KMS-11 (cell line): ENCODE results near the gene SERPINB8.

Experiments used
- H2AFZ ChIP-seq: fragments of 200-600 bp; sonication (generic); 2 replicates; pipeline ENCODE4 v1.6.1; 2016; ENCODE audit warnings: antibody characterized with exemption, mixed run types, low read depth
- H3K27ac ChIP-seq: fragments of 200-600 bp; sonication (generic); 2 replicates; pipeline ENCODE4 v1.6.1; 2016; ENCODE audit warnings: mild to moderate bottlenecking, mixed run types
- H3K27me3 ChIP-seq: fragments of 200-600 bp; sonication (generic); 2 replicates; pipeline ENCODE4 v1.6.1; 2017; ENCODE audit warnings: mild to moderate bottlenecking, low read depth, mixed run types, moderate library complexity; ENCODE audit not compliant: insufficient read depth
- H3K36me3 ChIP-seq: fragments of 200-600 bp; sonication (generic); 2 replicates; pipeline ENCODE4 v1.6.1; 2017; ENCODE audit warnings: mild to moderate bottlenecking, mixed run types; ENCODE audit not compliant: insufficient read depth
- H3K4me1 ChIP-seq: fragments of 200-600 bp; sonication (generic); 2 replicates; pipeline ENCODE4 v1.6.1; 2016; ENCODE audit warnings: mild to moderate bottlenecking, low read depth, mixed run types; ENCODE audit not compliant: poor library complexity, severe bottlenecking
- H3K4me2 ChIP-seq: fragments of 200-600 bp; sonication (generic); 2 replicates; pipeline ENCODE4 v1.7.0; 2016; ENCODE audit warnings: mild to moderate bottlenecking, mixed run types
- H3K4me3 ChIP-seq: fragments of 200-600 bp; sonication (generic); IDR thresholded peaks from 2 replicates; pipeline ENCODE4 v1.6.1; 2017; ENCODE audit warnings: low read depth, low read length, mixed read lengths; ENCODE audit not compliant: insufficient read depth
- H3K79me2 ChIP-seq: fragments of 200-600 bp; sonication (generic); 2 replicates; pipeline ENCODE4 v1.6.1; 2016; ENCODE audit warnings: low read depth, mixed run types; ENCODE audit not compliant: insufficient read depth
- H3K9ac ChIP-seq: fragments of 200-600 bp; sonication (generic); 2 replicates; pipeline ENCODE4 v1.6.1; 2016; ENCODE audit warnings: mild to moderate bottlenecking, mixed run types
- H4K20me1 ChIP-seq: fragments of 200-600 bp; sonication (generic); 2 replicates; pipeline ENCODE4 v1.6.1; 2016; ENCODE audit warnings: mild to moderate bottlenecking, mixed run types; ENCODE audit not compliant: insufficient read depth
- TF ChIP-seq, protein P1 (sequence below): fragments of 200-600 bp; sonication (generic); conservative IDR thresholded peaks from 2 replicates; pipeline ENCODE4 v1.6.1; 2017; ENCODE audit warnings: low read depth, mild to moderate bottlenecking, antibody characterized with exemption, low read length, moderate library complexity, mixed read lengths

Gene SERPINB8

DNA sequence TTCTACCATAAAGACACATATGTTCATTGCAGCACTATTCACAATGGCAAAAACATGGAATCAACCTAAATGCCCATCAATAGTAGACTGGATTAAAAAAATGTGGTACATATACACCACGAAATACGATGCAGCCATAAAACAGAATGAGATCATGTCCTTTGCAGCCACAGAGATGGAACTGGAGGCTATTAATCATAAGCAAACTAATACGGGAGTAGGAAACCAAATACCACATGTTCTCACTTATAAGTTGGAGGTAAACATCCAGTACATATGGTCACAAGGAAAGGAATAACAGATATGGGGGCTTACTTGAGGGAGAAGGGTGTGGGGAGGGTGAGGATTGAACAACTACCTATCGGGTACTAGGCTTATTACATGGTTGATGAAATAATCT, 13.1 kb upstream of the SERPINB8 start:
- H3K36me3 ChIP-seq: no peaks in the 10 kb centered on the region
- no peak overlapping the region for H3K27ac ChIP-seq
- no peak overlapping the region for H3K4me3 ChIP-seq
- TF ChIP-seq, protein P1, sequence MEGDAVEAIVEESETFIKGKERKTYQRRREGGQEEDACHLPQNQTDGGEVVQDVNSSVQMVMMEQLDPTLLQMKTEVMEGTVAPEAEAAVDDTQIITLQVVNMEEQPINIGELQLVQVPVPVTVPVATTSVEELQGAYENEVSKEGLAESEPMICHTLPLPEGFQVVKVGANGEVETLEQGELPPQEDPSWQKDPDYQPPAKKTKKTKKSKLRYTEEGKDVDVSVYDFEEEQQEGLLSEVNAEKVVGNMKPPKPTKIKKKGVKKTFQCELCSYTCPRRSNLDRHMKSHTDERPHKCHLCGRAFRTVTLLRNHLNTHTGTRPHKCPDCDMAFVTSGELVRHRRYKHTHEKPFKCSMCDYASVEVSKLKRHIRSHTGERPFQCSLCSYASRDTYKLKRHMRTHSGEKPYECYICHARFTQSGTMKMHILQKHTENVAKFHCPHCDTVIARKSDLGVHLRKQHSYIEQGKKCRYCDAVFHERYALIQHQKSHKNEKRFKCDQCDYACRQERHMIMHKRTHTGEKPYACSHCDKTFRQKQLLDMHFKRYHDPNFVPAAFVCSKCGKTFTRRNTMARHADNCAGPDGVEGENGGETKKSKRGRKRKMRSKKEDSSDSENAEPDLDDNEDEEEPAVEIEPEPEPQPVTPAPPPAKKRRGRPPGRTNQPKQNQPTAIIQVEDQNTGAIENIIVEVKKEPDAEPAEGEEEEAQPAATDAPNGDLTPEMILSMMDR: no peak
- no peaks in the 10 kb centered on the region for H3K79me2 ChIP-seq
- H2AFZ ChIP-seq: no peak overlapping the region
- H4K20me1 ChIP-seq: no peaks in the 10 kb centered on the region
- no peaks in the 10 kb centered on the region for H3K27me3 ChIP-seq
- H3K4me1 ChIP-seq: no peaks in the 10 kb centered on the region
- H3K9ac ChIP-seq: no peak overlapping the region
- H3K4me2 ChIP-seq: no peak overlapping the region

DNA sequence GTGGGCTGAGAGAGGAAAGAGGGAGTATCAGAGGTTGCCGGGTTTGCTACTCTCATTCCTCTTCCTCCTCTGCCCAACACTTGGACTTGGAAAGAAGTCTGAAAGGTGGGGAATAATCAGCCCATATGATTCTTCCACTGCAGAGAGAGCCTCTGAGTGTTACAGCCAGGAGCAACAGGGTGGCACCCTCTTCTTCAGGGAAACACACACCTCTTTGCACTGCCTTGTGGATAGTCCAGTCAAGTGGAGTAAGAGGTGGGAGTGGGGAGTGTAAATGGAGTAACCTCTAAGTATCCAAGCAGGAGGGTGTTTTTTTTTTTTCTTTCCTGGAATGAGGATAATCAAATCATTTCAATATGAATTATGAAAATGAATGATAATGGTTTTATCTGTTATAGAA, 9.0 kb upstream of the SERPINB8 start:
- H2AFZ ChIP-seq: no peak overlapping the region

DNA sequence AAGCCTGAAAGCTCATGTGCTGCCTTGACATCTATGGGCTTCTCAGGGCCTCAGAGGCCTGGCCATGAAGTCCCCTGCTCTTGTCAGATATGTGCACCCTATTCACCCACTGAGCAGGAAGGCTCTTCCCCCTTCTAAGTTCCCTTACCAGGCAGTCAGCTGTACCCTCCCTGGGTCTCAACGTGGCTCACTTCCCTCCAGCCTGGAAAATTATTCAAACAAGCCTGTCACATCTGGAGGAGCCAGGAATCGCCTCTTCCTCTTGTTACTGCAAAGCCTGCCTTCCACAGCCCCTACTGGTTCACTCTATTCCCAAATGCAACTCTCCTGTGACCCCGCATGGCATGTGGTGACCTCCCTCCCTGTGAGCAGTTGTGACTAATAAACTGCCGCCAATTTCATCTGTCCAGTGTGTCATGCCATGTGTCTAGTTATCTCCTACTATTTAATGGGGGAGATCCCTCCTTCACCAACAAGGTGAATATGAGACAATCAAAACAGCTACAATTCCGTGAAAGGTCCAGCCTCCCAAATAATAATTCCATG, 8.4 kb upstream of the SERPINB8 start:
- H2AFZ ChIP-seq: no peak overlapping the region
- no peaks in the 10 kb centered on the region for H3K27me3 ChIP-seq
- H3K27ac ChIP-seq: no peak overlapping the region
- no peak overlapping the region for H3K4me2 ChIP-seq
- no peaks in the 10 kb centered on the region for H3K36me3 ChIP-seq
- no peaks in the 10 kb centered on the region for H4K20me1 ChIP-seq
- no peak overlapping the region for H3K9ac ChIP-seq
- no peak overlapping the region for H3K4me3 ChIP-seq
- TF ChIP-seq, protein P1: no peak
- no peaks in the 10 kb centered on the region for H3K79me2 ChIP-seq
- H3K4me1 ChIP-seq: no peaks in the 10 kb centered on the region

More for the DNA sequence above, 9.0 kb upstream of the SERPINB8 start:
- H3K9ac ChIP-seq: no peak overlapping the region
- H3K27ac ChIP-seq: no peak overlapping the region
- TF ChIP-seq, protein P1: no peak
- no peaks in the 10 kb centered on the region for H3K79me2 ChIP-seq
- no peak overlapping the region for H3K4me2 ChIP-seq
- no peak overlapping the region for H3K4me3 ChIP-seq
- no peaks in the 10 kb centered on the region for H3K36me3 ChIP-seq
- H3K27me3 ChIP-seq: no peaks in the 10 kb centered on the region
- H4K20me1 ChIP-seq: no peaks in the 10 kb centered on the region
- H3K4me1 ChIP-seq: no peaks in the 10 kb centered on the region

DNA sequence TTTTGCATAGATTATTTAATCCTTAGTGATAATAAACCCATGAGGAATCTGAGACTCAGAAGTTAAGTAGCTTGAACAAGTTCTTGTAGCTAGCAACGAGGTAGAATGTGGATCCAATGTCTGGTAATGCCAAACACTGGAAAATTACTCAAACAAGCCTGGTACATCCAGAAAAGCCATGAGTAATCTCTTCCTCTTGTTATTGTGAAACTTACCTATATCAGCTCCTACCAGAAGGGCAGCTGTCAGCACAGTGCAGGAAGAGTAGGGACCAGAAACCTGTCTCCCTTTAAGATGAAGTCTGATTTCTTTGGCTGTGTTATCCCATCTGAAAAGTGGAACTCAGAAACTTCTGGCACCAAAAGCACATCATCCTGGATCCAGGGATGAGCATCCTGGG, 7.7 kb upstream of the SERPINB8 start:
- TF ChIP-seq, protein P1: no peak
- Histone ChIP-seq H2AFZ (no peak overlapping the region), H3K27me3 (no peaks in the 10 kb centered on the region), H3K4me1 (no peaks in the 10 kb centered on the region), H3K9ac (no peak overlapping the region), H3K4me3 (no peak overlapping the region), H3K36me3 (no peaks in the 10 kb centered on the region), H3K79me2 (no peaks in the 10 kb centered on the region), H3K4me2 (no peak overlapping the region), H3K27ac (no peak overlapping the region), H4K20me1 (no peaks in the 10 kb centered on the region)
